Measurements from ENCODE around the gene SMPD4. TPM values are rescaled to one million over a fixed set of nuclear protein-coding genes. Genes with fewer than 3 reads are reported as not detected.
"Not testable (repeated sequence)": the region's sequence is repeated elsewhere in the genome, so short reads cannot be mapped to it uniquely, and the experiment has no call there.

Gene SMPD4
- total RNA-seq, 1 donor from 2014 or later, result 8.4 TPM

DNA sequence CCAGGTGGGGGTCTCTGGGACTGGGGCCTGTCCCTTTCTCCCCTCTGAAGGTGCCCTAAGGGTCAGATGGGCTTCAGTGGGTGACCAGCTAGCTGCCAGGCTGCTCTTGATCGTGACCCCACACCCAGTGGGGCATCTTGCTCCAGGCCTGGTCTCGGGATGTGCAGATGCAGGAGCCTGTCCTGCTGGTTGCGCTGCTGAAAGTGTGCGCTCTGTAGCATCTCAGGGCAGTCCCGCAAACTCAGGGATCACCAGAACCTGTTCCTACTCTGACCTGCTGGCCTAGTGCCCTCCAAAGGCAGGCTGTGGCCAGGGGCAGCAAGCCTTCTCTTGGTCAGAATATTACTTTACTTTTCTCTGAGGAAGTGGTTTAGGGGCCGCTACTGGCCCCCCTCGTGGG lies 40.9 kb downstream of the SMPD4 start:
- not testable (repeated sequence) for DNase-seq

DNA sequence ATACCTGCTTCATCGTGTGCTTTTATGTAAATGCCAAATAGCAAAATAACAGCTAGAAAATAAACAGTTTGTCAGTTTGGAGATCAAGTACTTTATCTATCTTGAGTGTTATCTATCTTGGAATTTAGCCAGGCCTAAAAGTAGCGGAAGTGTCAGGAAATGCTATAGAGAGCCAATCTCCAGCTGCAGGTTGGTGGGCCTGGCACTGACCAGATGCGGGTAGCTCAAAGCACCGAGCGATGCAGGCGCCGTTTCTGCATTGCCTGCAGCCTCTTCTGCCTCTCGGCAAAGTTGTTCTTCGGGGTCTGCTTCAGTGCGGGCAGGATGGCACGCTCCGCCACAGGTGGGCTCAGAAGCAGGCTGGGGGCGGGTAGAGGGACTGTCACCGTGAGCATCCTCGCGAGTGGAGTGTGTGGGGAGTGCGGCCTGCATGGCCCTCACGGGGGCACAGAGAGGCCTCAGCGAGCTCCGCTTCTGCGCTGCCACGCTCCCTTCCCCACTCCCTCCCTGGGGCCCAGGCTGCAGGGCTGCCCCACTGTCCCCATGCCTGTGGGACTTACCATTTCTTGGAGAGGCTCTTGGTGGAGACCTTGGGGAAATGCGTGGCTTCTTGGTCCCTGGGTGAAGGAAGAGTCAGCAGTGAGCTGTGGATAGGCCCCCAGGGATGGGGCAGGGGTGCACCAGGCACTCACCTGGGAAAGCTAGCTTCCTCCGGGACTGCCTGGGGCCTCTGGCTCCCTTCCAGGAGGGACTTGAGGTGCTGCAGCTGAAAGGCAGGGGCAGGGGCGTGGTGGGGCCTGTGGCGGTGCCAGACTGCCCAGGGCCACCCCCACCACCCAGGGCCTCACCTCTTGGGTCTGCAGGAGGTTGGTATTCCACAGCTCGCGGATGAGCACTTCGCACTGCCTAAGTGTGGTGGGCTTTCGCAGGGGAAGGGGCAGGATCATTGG lies 41.8 kb downstream of the SMPD4 start:
- DNase-seq, result not testable (repeated sequence)

- not testable (repeated sequence) for DNase-seq
Observed at GRCh38 chr2:130138841-130139251, 42.6 kb downstream of the SMPD4 start.

DNA sequence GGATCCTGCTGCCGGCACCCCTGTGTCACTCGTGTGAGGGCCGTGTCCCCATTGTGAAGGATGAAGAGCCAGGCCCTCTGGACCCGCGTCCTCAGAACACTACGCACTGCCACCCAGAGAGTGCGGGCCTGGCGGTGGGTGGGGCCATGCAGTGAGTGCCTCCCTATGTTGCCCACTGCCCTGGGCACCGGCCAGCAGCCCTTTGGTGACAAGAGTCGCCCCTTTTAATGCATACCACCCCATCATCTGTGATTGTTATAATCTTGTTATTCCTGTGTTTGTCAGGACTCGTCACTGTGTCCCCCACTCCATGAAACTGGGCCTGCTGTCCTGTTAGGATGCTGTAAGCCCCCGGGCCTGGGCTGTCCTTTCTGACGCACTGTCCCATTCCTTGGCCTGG lies 43.1 kb downstream of the SMPD4 start:
- not testable (repeated sequence) for DNase-seq

GRCh38 chr2:130137118-130137517 lies 44.3 kb downstream of the SMPD4 start:
- not testable (repeated sequence) for DNase-seq

- not testable (repeated sequence) for DNase-seq
Observed at GRCh38 chr2:130136546-130136945, 44.9 kb downstream of the SMPD4 start.

GRCh38 chr2:130135692-130136541 lies 45.5 kb downstream of the SMPD4 start:
- no peak for DNase-seq

DNA sequence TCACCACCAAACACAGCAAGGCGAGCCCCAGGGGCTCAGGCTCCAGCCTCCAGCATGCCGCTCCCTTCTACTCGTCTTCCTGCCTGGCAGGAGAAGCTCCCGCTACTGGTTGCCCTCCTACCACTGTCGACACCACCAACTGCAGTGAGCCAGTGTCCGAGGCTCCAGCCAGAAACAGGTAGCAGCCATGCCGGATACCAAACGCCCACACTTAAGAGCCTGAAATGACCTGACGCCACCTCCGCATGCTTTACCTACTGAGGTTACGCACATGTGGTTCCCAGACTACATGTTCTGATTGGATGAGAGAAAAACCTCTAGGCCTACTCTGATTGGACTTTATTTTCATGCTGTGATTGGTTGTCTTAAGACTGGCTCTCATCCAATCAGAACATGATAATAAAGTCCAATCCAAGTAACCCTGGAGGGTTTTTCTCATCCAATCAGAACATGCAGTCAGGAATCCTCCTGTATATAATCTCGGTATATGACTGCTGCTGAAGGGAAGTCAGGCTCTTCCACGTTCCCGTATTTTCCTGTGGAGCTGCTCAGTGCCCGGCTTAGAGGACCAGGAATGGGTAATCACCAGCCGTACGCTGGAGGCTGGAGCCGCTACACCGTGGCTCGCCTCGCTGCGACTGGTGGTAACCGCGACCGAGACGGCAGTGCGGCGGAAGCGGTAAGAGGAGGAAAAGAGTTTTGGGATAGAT lies 52.1 kb downstream of the SMPD4 start, which contains the start of gene POTEF:
POTEF (minus strand) TSS at position 103 of the 710 bp plus-strand sequence. CDS start 8,707 bp downstream, outside the sequence.
- DNase-seq, result not testable (repeated sequence)

DNA sequence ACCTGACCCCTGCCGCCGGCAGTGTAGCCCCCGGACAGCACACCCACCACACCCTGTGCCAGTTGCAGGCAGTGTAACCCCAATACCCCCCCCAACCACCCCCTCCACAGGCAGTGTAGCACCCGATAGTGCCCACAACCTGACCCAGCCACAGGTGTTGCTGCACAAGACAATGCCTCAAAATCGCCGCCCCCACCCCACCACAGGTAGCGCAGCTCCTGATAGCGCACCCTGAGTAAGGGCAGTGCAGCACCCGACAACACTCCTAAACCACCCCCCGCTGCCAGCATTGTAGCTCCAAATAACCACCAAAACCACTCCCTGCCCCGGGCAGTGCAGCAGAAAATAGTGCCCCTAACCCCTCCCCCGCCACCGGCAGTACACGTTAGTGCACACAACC lies 52.9 kb downstream of the SMPD4 start:
- DNase-seq, result not testable (repeated sequence)

GRCh38 chr2:130127726-130128125 lies 53.7 kb downstream of the SMPD4 start:
- DNase-seq, result not testable (repeated sequence)

DNA sequence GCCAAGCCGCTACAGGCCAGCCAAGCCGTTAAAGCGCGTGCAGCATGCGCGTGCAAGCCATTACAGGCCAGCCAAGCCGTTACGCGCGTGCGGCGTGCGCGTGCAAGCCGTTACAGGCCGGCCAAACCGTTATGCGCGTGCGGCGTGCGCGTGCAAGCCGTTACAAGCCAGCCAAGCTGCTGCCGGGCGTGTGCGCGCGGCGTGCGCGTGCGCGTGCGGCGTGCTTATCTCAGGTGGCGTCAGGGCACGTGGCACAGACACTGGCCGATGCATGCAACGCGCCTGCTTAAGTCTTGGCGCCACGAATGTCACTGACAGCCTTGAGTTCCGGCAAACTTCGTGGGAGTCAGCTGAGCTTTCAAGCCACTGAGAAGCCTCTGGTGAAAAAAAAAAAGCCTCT lies 60.5 kb downstream of the SMPD4 start:
- not testable (repeated sequence) for DNase-seq

- not testable (repeated sequence) for DNase-seq
Observed at GRCh38 chr2:130102597-130103363, 78.6 kb downstream of the SMPD4 start.

Small RNA genes within 50 kb of the gene (small RNA-seq; reads per million reads assigned to genes)
- not detected for gene RNU6-1049P

Other genes with a start within 250 kb of the SMPD4 start
- gene RAB6C, start 201.9 kb downstream of the SMPD4 start, total RNA-seq, result 0.78 TPM
- not detected for gene POTEF, start 52.4 kb downstream of the SMPD4 start, total RNA-seq
- 3.6 TPM for gene CCDC74B, start 36.5 kb downstream of the SMPD4 start, total RNA-seq
- gene MZT2B, start 660 bp upstream of the SMPD4 start, total RNA-seq, result 73.9 TPM
- not detected for gene TUBA3E, start 16.8 kb upstream of the SMPD4 start, total RNA-seq
- 36.7 TPM for gene IMP4, start 161.3 kb upstream of the SMPD4 start, total RNA-seq
- gene PTPN18, start 174.5 kb upstream of the SMPD4 start, total RNA-seq, result 16.7 TPM

Measured in occipital lobe (tissue), 3 donors.